K562 (cell line): Measurements from ENCODE around the gene SEC24C. TPM values are rescaled to one million over a fixed set of nuclear protein-coding genes. Genes with fewer than 3 reads are reported as not detected.

Source experiments
- CBX5 ChIP-seq: IDR thresholded peaks from 2 replicates; pipeline ENCODE4 v1.6.1; 2014; ENCODE audit warnings: low read depth, borderline replicate concordance
- CHCHD3 ChIP-seq: fragments of 250-450 bp; sonication (Bioruptor Pico); IDR thresholded peaks from 2 replicates; pipeline ENCODE4 v2.1.2; 2022; ENCODE audit warnings: mild to moderate bottlenecking
- E2F1 ChIP-seq: sonication (generic); formaldehyde crosslinking; IDR thresholded peaks from 2 replicates; pipeline ENCODE4 v1.8.1; 2023; ENCODE audit warnings: mild to moderate bottlenecking, missing genetic modification reagents, moderate library complexity
- E4F1 ChIP-seq: fragments of 250-450 bp; sonication (Bioruptor Pico); IDR thresholded peaks from 2 replicates; pipeline ENCODE4 v1.5.0; 2021; ENCODE audit warnings: mild to moderate bottlenecking, borderline replicate concordance
- GTF2E2 ChIP-seq: fragments of 200-800 bp; sonication (Bioruptor generic); IDR thresholded peaks from 2 replicates; pipeline ENCODE4 v1.6.1; 2016; ENCODE audit warnings: missing genetic modification characterization, missing compliant biosample characterization
- NFIC ChIP-seq: fragments of 450-650 bp; IDR thresholded peaks from 2 replicates; pipeline ENCODE4 v1.6.1; 2017; ENCODE audit warnings: mild to moderate bottlenecking, inconsistent platforms
- ZNF134 ChIP-seq: fragments of 250-450 bp; sonication (Bioruptor Pico); conservative IDR thresholded peaks from 2 replicates; pipeline ENCODE4 v1.4.0; 2020
- ZNF24 ChIP-seq: fragments of 450-650 bp; IDR thresholded peaks from 2 replicates; pipeline ENCODE4 v1.6.1; 2016
- ZNF518B ChIP-seq: fragments of 250-450 bp; sonication (Bioruptor Pico); IDR thresholded peaks from 2 replicates; pipeline ENCODE4 v1.5.0; 2021; ENCODE audit warnings: mild to moderate bottlenecking, moderate library complexity
- polyA plus RNA-seq, 8 experiments: library from polyadenylated mRNA; depleted of rRNA in 4 of 8; stranded (reverse) in 5 of 8; unstranded in 3 of 8; fragments of >200 nt; fragmentation: Nextera tagmentation in 2 of 8; fragmentation: Illumina TruSeq in 1 of 8; extraction: Ambion mirVana in 2 of 8; extraction: Trizol in 1 of 8; gene quantifications; 2 replicates each; pipeline versions ENCODE4 v1.2.1 to v1.2.3, GENCODE V29; 2011 to 2014; ENCODE audit warnings: inconsistent platforms in 1 of 8, missing spikeins in 1 of 8
- total RNA-seq, 7 experiments: library from RNA; depleted of rRNA in 6 of 7; stranded (reverse); fragments of >200 nt in 6 of 7; fragmentation: Illumina TruSeq in 2 of 7; extraction: Trizol in 2 of 7; gene quantifications; 2 replicates each; pipeline versions ENCODE4 v1.2.1 to v1.2.3, GENCODE V29; 2011 to 2021; ENCODE audit warnings: low replicate concordance in 1 of 7
- TF ChIP-seq, protein P1 (sequence below): IDR thresholded peaks from 2 replicates; pipeline ENCODE4 v1.6.1; 2012; ENCODE audit warnings: low read depth, low read length, improper control_type of control experiment, borderline replicate concordance
- TF ChIP-seq, protein P2 (sequence below): fragments of 450-650 bp; IDR thresholded peaks from 2 replicates; pipeline ENCODE4 v1.6.1; 2016; ENCODE audit warnings: borderline replicate concordance
- TF ChIP-seq, protein P3 (sequence below): sonication (generic); formaldehyde crosslinking; IDR thresholded peaks from 2 replicates; pipeline ENCODE4 v1.8.0; 2022; ENCODE audit warnings: missing genetic modification reagents, mild to moderate bottlenecking, borderline replicate concordance

SEC24C gene
- total and polyA plus RNA-seq, 9 of the 15 experiments (the other 6 are each of a cell fraction or from before 2014, with no cell fraction given) = 19.0 to 115 (median 70.5) TPM

GRCh38 chr10:73730153-73730906 lies 13.8 kb upstream of the SEC24C start (continued):
- TF ChIP-seq, protein P1, sequence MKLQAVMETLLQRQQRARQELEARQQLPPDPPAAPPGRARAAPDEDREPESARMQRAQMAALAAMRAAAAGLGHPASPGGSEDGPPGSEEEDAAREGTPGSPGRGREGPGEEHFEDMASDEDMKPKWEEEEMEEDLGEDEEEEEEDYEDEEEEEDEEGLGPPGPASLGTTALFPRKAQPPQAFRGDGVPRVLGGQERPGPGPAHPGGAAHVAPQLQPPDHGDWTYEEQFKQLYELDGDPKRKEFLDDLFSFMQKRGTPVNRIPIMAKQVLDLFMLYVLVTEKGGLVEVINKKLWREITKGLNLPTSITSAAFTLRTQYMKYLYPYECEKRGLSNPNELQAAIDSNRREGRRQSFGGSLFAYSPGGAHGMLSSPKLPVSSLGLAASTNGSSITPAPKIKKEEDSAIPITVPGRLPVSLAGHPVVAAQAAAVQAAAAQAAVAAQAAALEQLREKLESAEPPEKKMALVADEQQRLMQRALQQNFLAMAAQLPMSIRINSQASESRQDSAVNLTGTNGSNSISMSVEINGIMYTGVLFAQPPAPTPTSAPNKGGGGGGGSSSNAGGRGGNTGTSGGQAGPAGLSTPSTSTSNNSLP = no peak; the same call in 1 of the 2 replicates
- TF ChIP-seq ZNF134 (no peak), NFIC (peak; percentile 78), GTF2E2 (peak; percentile 99), CBX5 (no peak), E4F1 (CRISPR knock-in tag) (no peak), E2F1 (CRISPR knock-in tag) (peak; percentile 81; the same call in 1 of the 2 replicates), ZNF518B (CRISPR knock-in tag) (no peak), CHCHD3 (no peak), ZNF24 (no peak)
- TF ChIP-seq, protein P2, sequence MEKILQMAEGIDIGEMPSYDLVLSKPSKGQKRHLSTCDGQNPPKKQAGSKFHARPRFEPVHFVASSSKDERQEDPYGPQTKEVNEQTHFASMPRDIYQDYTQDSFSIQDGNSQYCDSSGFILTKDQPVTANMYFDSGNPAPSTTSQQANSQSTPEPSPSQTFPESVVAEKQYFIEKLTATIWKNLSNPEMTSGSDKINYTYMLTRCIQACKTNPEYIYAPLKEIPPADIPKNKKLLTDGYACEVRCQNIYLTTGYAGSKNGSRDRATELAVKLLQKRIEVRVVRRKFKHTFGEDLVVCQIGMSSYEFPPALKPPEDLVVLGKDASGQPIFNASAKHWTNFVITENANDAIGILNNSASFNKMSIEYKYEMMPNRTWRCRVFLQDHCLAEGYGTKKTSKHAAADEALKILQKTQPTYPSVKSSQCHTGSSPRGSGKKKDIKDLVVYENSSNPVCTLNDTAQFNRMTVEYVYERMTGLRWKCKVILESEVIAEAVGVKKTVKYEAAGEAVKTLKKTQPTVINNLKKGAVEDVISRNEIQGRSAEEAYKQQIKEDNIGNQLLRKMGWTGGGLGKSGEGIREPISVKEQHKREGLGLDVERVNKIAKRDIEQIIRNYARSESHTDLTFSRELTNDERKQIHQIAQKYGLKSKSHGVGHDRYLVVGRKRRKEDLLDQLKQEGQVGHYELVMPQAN = peak; percentile 92
- TF ChIP-seq, protein P3, sequence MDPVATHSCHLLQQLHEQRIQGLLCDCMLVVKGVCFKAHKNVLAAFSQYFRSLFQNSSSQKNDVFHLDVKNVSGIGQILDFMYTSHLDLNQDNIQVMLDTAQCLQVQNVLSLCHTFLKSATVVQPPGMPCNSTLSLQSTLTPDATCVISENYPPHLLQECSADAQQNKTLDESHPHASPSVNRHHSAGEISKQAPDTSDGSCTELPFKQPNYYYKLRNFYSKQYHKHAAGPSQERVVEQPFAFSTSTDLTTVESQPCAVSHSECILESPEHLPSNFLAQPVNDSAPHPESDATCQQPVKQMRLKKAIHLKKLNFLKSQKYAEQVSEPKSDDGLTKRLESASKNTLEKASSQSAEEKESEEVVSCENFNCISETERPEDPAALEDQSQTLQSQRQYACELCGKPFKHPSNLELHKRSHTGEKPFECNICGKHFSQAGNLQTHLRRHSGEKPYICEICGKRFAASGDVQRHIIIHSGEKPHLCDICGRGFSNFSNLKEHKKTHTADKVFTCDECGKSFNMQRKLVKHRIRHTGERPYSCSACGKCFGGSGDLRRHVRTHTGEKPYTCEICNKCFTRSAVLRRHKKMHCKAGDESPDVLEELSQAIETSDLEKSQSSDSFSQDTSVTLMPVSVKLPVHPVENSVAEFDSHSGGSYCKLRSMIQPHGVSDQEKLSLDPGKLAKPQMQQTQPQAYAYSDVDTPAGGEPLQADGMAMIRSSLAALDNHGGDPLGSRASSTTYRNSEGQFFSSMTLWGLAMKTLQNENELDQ = 0 out of 2 replicates have a peak, but pooled peaks have one; percentile 35
